Kidney (tissue), 14 donors: Measurements from ENCODE around the gene TMEM88. TPM values are rescaled to one million over a fixed set of nuclear protein-coding genes. Genes with fewer than 3 reads are reported as not detected.

Experiments
- DNase-seq, 5 donors: peaks; one replicate each; pipeline ENCODE4 v3.0.0-alpha.2; 2013 to 2020
- FAIRE-seq: peaks from 2 replicates; lab custom pipeline; 2012; peaks lifted over from hg19 to GRCh38; lab: Jason Lieb, UNC
- H3K27ac ChIP-seq, 2 donors: one replicate each; pipeline ENCODE4 v1.7.0; 2013; ENCODE audit warnings: low read depth in 2 of 2, low read length in 2 of 2, inconsistent platforms in 1 of 2
- H3K27me3 ChIP-seq: one replicate; pipeline ENCODE4 v1.7.1; 2013; ENCODE audit warnings: low read length, inconsistent platforms; ENCODE audit not compliant: control insufficient read depth, insufficient read depth
- H3K36me3 ChIP-seq, 3 donors: one replicate each; pipeline versions ENCODE4 v1.7.0 to v1.7.1; 2013; ENCODE audit warnings: low read length in 3 of 3, control low read depth in 1 of 3, inconsistent platforms in 1 of 3; ENCODE audit not compliant: insufficient read depth in 3 of 3, control insufficient read depth in 2 of 3
- H3K4me1 ChIP-seq, 3 donors: one replicate each; pipeline versions ENCODE4 v1.7.0 to v1.7.1; 2013; ENCODE audit warnings: low read length in 3 of 3, inconsistent platforms in 1 of 3, low read depth in 1 of 3; ENCODE audit not compliant: control insufficient read depth in 2 of 3, insufficient read depth in 2 of 3
- H3K4me3 ChIP-seq, 3 donors: one replicate each; pipeline versions ENCODE4 v1.7.0 to v1.8.1; 2013; ENCODE audit warnings: low read length in 3 of 3, control low read depth in 1 of 3, inconsistent platforms in 1 of 3
- H3K9ac ChIP-seq, 3 donors: one replicate each; pipeline versions ENCODE4 v1.7.0 to v1.7.1; 2013; ENCODE audit warnings: low read length in 3 of 3, control low read depth in 1 of 3, inconsistent platforms in 1 of 3
- H3K9me3 ChIP-seq, 3 donors: one replicate each; pipeline versions ENCODE4 v1.7.0 to v1.7.1; 2013; ENCODE audit warnings: low read length in 3 of 3, control low read depth in 1 of 3, inconsistent platforms in 1 of 3; ENCODE audit not compliant: control insufficient read depth in 2 of 3, insufficient read depth in 1 of 3
- intact Hi-C: fragments of 100-400 bp; cut with DNase I; formaldehyde crosslinking; loops from one replicate; pipeline ENCODE4 v1.11.1; 2022
- polyA plus RNA-seq: library from polyadenylated mRNA; stranded (reverse); fragments of 350-450 nt; fragmentation: Illumina TruSeq; extraction: RNeasy Lipid Tissue Mini Kit (QIAGEN cat#74804); gene quantifications from one replicate; pipeline ENCODE4 v1.2.3, GENCODE V29; 2014; ENCODE audit warnings: low read depth, low replicate concordance; ENCODE audit not compliant: insufficient read depth
- total RNA-seq: library from RNA; stranded (reverse); fragmentation: NEBNext Ultra II Directional; extraction: Animal tissue kit (Norgen Biotek cat#: 25700); gene quantifications from one replicate; pipeline ENCODE4 v1.2.1, GENCODE V29; 2021
- TF ChIP-seq, protein P1 (sequence below): IDR thresholded peaks from 3 replicates; pipeline ENCODE4 v1.5.1; 2012; ENCODE audit warnings: mild to moderate bottlenecking, moderate library complexity, borderline replicate concordance; ENCODE audit not compliant: insufficient read depth; ENCODE audit errors: extremely low read depth
- donor health status: control.
- donor health status: control.
- donor health status: control.
- donor health status: control.
- donor health status: control.
- donor health status: DM: yes; HTN: yes; CAD: no.
- donor health status: Normal renal cell carcinoma (clear cell type).

The TMEM88 gene
- total and polyA plus RNA-seq, 2 donors from 2014 or later = 17.6 to 59.8 TPM

DNA sequence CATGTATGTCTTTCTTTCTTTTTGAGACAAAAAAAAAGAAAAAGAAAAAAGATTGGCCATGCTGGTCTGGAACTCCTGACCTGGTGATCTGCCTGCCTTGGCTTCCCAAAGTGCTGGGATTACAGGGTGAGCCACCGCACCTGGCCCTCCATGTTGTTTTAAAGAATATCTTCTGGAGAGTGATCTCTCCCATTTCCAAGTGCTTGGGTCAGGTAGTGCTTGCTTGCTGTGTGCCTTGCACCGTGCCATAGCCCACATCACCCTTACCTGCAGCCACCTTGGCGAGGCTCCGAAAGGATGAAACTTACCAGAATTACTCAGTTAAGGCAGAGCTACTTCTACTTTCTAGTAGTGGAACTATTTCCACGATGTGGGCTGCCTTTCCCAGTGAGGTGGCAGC is 39.9 kb upstream of the TMEM88 start:
- Histone ChIP-seq H3K9me3 (no peaks in the 10 kb centered on the region), H3K36me3 (no peaks in the 10 kb centered on the region), H3K27ac (no peak overlapping the region), H3K4me3 (no peak overlapping the region), H3K4me1 (no peaks in the 10 kb centered on the region), H3K27me3 (no peaks in the 10 kb centered on the region), H3K9ac (no peak overlapping the region)
- TF ChIP-seq, protein P1, sequence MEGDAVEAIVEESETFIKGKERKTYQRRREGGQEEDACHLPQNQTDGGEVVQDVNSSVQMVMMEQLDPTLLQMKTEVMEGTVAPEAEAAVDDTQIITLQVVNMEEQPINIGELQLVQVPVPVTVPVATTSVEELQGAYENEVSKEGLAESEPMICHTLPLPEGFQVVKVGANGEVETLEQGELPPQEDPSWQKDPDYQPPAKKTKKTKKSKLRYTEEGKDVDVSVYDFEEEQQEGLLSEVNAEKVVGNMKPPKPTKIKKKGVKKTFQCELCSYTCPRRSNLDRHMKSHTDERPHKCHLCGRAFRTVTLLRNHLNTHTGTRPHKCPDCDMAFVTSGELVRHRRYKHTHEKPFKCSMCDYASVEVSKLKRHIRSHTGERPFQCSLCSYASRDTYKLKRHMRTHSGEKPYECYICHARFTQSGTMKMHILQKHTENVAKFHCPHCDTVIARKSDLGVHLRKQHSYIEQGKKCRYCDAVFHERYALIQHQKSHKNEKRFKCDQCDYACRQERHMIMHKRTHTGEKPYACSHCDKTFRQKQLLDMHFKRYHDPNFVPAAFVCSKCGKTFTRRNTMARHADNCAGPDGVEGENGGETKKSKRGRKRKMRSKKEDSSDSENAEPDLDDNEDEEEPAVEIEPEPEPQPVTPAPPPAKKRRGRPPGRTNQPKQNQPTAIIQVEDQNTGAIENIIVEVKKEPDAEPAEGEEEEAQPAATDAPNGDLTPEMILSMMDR = no peak
- no peak for DNase-seq
- no peak for FAIRE-seq
- intact Hi-C loops = no loop called here

DNA sequence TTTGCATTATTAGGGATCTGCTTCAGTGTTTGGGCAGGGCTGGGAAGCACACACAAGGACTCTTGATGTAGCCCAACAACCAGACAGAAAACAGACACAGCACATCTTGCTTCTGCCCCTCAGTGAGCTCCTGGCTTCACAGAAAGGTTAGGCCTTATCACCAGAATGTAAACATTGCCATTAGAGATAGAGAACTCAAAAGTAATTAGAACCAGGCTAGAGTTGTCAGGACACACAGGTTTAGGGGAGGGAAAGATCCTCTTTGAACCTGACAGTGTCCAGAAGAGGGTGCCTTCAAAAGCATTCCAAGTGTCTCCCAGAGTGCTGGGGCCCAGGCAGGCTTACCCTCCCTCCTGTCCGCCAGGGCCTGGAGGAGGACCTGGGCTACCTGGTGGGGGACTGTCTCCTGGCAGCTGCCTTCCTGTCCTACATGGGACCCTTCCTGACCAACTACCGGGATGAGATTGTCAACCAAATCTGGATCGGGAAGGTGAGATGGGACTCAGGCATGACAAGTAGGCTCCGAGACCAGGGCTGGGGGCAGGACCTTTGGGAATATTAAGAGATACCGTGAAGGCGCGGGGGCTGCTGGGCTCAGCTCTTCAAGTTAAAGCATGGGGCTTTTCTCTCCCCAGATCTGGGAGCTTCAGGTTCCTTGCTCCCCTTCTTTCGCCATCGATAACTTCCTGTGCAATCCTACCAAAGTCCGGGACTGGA is 37.8 kb upstream of the TMEM88 start:
- Histone ChIP-seq H3K36me3 (no peaks in the 10 kb centered on the region), H3K27ac (no peak overlapping the region), H3K9me3 (no peaks in the 10 kb centered on the region), H3K27me3 (no peaks in the 10 kb centered on the region), H3K9ac (no peak overlapping the region), H3K4me1 (no peaks in the 10 kb centered on the region), H3K4me3 (no peak overlapping the region)
- FAIRE-seq = no peak
- DNase-seq = no peak
- TF ChIP-seq, protein P1 = no peak
- intact Hi-C loops = no loop called here

DNA sequence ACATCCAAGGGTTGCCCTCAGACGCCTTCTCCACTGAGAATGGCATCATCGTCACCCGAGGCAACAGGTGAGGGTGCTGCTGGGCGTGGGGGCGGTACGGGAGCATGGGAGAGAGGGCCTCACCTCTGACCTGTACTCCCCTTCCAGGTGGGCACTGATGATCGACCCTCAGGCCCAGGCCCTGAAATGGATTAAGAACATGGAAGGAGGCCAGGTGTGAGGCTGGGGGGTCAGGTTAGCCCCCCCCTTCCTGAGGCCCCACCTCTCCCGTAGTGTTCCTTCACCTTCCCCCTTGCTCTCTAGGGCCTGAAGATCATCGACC is 37.3 kb upstream of the TMEM88 start:
- H3K9ac ChIP-seq = no peak overlapping the region
- no peak overlapping the region for H3K4me3 ChIP-seq
- intact Hi-C loops = no loop called here
- FAIRE-seq = no peak
- no peaks in the 10 kb centered on the region for H3K36me3 ChIP-seq
- no peak overlapping the region for H3K27ac ChIP-seq
- TF ChIP-seq, protein P1 = no peak
- H3K27me3 ChIP-seq = no peaks in the 10 kb centered on the region
- no peaks in the 10 kb centered on the region for H3K9me3 ChIP-seq
- no peaks in the 10 kb centered on the region for H3K4me1 ChIP-seq
- DNase-seq = no peak

DNA sequence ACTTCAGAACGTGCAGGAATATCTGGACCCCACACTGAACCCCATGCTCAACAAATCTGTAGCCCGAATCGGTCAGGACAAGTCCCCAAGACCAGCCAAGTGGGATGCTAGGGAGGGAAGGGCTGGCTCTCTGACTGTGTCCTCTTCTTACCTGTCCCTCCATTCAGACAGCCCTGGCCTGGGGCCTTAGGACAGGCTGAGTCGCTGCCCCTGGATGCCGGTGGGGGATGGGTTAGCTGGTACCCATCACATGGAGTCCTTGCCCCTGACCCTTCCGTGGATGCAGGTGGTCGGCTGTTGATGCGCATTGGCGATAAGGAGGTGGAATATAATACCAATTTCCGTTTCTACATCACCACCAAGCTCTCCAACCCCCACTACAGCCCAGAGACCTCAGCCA is 36.8 kb upstream of the TMEM88 start:
- no peaks in the 10 kb centered on the region for H3K36me3 ChIP-seq
- H3K4me1 ChIP-seq = no peaks in the 10 kb centered on the region
- TF ChIP-seq, protein P1 = no peak
- no peak overlapping the region for H3K27ac ChIP-seq
- no peak for FAIRE-seq
- DNase-seq = no peak
- H3K27me3 ChIP-seq = no peaks in the 10 kb centered on the region
- H3K4me3 ChIP-seq = no peak overlapping the region
- no peaks in the 10 kb centered on the region for H3K9me3 ChIP-seq
- no peak overlapping the region for H3K9ac ChIP-seq
- intact Hi-C loops = no loop called here
